ENCODE data around the gene TOGARAM1.

TOGARAM1 gene

GRCh38 chr14:44952391-44953110 lies 9.4 kb upstream of the TOGARAM1 start:
- TF ChIP-seq, protein P1, sequence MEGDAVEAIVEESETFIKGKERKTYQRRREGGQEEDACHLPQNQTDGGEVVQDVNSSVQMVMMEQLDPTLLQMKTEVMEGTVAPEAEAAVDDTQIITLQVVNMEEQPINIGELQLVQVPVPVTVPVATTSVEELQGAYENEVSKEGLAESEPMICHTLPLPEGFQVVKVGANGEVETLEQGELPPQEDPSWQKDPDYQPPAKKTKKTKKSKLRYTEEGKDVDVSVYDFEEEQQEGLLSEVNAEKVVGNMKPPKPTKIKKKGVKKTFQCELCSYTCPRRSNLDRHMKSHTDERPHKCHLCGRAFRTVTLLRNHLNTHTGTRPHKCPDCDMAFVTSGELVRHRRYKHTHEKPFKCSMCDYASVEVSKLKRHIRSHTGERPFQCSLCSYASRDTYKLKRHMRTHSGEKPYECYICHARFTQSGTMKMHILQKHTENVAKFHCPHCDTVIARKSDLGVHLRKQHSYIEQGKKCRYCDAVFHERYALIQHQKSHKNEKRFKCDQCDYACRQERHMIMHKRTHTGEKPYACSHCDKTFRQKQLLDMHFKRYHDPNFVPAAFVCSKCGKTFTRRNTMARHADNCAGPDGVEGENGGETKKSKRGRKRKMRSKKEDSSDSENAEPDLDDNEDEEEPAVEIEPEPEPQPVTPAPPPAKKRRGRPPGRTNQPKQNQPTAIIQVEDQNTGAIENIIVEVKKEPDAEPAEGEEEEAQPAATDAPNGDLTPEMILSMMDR (IDR thresholded peaks at IDR 0.05; ENCODE audit: extremely low read depth, insufficient read depth, missing control alignments) = no peak
- DNase-seq (ENCODE audit: low spot score) = no peak
- in situ Hi-C loops (cut with MboI; ENCODE audit: low pct_unique_long_range_greater_than_20kb, low sequenced_read_pairs, unreplicated experiment) = no loop called here

- TF ChIP-seq, protein P1 (IDR thresholded peaks at IDR 0.05; ENCODE audit: extremely low read depth, insufficient read depth, missing control alignments) = no peak
- in situ Hi-C loops (cut with MboI; ENCODE audit: low pct_unique_long_range_greater_than_20kb, low sequenced_read_pairs, unreplicated experiment) = no loop called here
- DNase-seq (ENCODE audit: low spot score) = no peak
Observed at GRCh38 chr14:44954750-44955149, 7.2 kb upstream of the TOGARAM1 start.

DNA sequence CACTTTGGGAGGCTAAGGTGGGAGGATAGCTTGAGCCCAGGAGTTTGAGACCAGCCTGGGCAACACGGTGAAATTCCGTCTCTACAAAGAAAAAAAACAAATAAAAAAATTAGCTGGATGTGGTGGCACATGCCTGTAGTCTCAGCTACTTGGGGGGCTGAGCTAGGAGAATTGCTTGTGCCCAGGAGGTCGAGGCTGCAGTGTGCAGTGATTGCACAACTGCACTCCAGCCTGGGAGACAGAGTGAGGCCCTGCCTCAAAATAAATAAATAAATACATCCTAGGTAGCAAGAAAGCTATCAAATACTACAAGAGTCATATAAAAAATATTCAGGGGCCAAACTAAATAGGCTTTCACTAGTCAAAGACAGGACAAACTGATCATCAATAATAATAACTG lies 6.5 kb upstream of the TOGARAM1 start:
- in situ Hi-C loops (cut with MboI; ENCODE audit: low pct_unique_long_range_greater_than_20kb, low sequenced_read_pairs, unreplicated experiment) = no loop called here
- DNase-seq (ENCODE audit: low spot score) = no peak
- TF ChIP-seq, protein P1 (IDR thresholded peaks at IDR 0.05; ENCODE audit: extremely low read depth, insufficient read depth, missing control alignments) = no peak

DNA sequence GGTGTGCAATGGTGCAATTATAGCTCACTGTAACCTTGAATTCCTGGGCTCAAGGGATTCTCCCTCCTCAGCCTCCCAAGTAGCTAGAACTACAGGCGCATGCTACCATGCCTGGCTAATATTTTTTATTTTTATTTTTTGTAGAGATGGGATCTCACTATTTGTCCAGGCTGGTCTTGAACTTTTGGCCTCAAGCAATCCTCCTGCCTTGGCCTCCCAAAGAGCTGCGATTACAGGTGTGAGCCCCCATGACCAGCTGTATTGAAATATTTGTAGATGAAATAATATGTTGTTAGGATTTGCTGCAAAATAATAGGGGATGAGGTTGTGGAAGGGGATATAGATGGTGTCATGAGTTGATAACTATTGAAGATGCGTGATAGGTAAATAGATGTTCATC lies 5.1 kb upstream of the TOGARAM1 start:
- in situ Hi-C loops (cut with MboI; ENCODE audit: low pct_unique_long_range_greater_than_20kb, low sequenced_read_pairs, unreplicated experiment) = no loop called here
- no peak for DNase-seq (ENCODE audit: low spot score)
- TF ChIP-seq, protein P1 (IDR thresholded peaks at IDR 0.05; ENCODE audit: extremely low read depth, insufficient read depth, missing control alignments) = no peak

DNA sequence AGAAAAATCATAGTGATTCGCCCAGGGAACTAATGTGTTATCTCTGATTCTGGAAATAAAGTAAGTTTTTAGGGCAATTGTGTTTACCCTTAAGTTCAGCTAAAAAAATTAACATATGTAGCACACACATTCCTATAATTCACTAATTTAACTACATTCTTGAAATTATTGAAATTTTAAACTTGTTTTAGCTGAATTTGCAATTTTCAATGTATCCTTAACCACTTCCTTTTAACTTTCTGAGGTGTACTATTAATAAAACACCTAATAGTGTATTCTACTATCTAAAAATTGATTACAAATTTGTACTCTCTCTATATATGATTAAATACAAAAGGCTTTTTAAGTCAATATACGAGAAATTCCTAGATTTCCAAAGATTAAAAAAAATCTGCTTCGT lies 2.5 kb upstream of the TOGARAM1 start:
- in situ Hi-C loops (cut with MboI; ENCODE audit: low pct_unique_long_range_greater_than_20kb, low sequenced_read_pairs, unreplicated experiment) = no loop called here

DNA sequence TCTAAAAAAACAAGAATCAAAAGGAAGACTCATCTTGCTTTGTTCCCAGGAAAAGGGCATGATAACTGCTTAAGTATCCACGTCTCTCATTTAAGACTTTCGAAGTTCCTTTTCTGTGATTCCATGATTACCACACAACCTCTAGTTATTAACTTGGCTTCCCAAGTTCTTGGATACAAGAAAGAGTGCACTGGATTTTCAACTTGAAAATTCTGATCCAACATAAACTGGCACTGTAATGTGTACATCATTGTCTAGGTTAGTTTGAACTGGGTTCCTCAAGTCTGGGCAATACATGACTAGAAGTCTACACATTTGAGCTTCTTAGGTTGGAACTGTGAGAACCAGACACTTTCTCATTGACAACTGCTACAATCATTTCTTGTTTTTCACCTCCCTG lies 1.8 kb upstream of the TOGARAM1 start:
- no peak for DNase-seq (ENCODE audit: low spot score)
- TF ChIP-seq, protein P1 (IDR thresholded peaks at IDR 0.05; ENCODE audit: extremely low read depth, insufficient read depth, missing control alignments) = no peak

More for the DNA sequence above, 2.5 kb upstream of the TOGARAM1 start:
- no peak for DNase-seq (ENCODE audit: low spot score)
- TF ChIP-seq, protein P1 (IDR thresholded peaks at IDR 0.05; ENCODE audit: extremely low read depth, insufficient read depth, missing control alignments) = no peak

More for the DNA sequence above, 1.8 kb upstream of the TOGARAM1 start:
- in situ Hi-C loops (cut with MboI; ENCODE audit: low pct_unique_long_range_greater_than_20kb, low sequenced_read_pairs, unreplicated experiment) = no loop called here
